22Rv1 (cell line): ENCODE measurements around the gene SH3RF3.

Experiments used
- H3K27ac ChIP-seq: fragments of 450-650 bp; 2 replicates; pipeline ENCODE4 v1.5.1; 2017
- ZFX ChIP-seq: fragments of 450-650 bp; IDR thresholded peaks from 2 replicates; pipeline ENCODE4 v1.6.1; 2017; ENCODE audit warnings: antibody characterized with exemption, borderline replicate concordance
- TF ChIP-seq, protein P1 (sequence below): fragments of 450-650 bp; IDR thresholded peaks from 2 replicates; pipeline ENCODE4 v1.5.1; 2017; ENCODE audit warnings: mild to moderate bottlenecking

Gene SH3RF3

DNA sequence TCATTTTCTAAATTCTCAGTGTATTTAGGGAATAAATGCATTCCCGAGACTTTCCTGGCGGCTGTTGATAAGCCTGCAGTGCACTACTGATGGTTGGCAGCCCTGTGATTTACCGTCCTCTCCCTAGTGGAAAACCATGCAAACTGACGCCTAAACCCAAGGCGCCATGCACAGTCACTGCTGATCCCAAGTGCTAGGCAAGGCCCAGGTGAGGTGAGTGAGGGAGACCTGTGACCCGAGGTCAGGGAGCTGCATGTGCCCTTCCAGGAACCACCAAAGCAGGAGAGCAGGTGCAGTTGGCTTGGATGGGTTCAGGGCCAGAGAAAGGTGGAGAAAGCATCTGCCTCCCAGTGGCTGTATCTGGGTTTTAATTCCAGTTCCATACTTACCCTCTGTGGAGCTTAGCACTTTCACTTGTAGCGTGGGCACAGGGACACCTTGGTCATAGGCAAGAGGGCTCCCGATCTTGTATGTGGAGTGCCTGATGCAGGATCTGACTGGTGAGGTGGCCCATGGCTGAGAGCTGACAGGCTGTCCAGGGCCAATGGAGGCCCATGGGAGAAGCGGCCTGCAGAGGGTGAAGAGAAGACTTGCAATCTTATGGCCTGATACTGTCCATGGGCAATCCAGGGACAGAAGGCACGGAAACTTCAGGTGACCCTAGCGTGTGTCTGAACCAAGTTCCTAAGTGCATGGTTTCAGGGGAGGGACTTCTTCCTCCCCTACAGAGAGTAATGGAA is 131.3 kb downstream of the SH3RF3 start:
- H3K27ac ChIP-seq, result no peak overlapping the region
- TF ChIP-seq, protein P1, sequence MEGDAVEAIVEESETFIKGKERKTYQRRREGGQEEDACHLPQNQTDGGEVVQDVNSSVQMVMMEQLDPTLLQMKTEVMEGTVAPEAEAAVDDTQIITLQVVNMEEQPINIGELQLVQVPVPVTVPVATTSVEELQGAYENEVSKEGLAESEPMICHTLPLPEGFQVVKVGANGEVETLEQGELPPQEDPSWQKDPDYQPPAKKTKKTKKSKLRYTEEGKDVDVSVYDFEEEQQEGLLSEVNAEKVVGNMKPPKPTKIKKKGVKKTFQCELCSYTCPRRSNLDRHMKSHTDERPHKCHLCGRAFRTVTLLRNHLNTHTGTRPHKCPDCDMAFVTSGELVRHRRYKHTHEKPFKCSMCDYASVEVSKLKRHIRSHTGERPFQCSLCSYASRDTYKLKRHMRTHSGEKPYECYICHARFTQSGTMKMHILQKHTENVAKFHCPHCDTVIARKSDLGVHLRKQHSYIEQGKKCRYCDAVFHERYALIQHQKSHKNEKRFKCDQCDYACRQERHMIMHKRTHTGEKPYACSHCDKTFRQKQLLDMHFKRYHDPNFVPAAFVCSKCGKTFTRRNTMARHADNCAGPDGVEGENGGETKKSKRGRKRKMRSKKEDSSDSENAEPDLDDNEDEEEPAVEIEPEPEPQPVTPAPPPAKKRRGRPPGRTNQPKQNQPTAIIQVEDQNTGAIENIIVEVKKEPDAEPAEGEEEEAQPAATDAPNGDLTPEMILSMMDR, result no peak
- no peak for TF ChIP-seq ZFX

DNA sequence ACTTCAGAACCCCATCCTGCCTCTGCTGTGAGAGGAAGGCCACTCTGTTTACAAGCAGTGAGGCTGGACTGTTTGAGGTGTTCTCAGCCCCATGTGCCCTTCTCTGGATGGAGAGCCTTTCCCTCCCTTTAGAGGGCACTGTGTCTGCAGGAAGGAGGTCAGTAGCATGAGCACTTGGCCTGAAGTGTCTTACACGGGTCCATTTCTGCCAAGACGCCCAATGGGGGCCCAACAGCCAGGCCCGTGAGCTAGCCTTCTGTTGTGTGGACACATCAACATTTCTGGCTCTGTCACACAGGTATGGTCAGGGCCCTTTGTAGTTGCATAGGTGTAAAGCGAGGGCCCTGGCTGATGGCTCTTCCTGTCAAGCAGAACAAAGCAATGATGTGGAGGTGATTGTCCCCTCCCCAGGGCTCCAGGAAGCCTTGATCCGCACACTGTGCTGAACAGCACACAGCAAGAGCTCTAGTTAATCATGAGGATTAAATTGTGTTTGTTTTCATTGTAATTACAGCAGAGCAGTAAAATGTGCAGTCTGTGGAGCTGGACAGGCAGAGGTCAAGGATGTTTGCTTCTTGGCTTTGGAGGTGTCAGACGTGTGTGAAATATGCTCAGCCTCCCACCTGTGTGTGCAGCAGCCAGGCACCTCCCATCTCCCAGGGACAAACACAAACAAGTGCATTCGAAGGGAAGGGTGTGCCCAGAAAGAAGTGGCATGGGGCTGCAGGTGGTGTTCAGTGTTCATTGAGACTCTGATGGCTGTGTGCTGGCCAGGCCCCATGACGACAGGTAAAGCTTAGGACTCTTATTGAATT is 132.1 kb downstream of the SH3RF3 start:
- no peak overlapping the region for H3K27ac ChIP-seq
- TF ChIP-seq ZFX, result no peak
- TF ChIP-seq, protein P1, result peak; percentile 24; the same call in 1 of the 2 replicates

DNA sequence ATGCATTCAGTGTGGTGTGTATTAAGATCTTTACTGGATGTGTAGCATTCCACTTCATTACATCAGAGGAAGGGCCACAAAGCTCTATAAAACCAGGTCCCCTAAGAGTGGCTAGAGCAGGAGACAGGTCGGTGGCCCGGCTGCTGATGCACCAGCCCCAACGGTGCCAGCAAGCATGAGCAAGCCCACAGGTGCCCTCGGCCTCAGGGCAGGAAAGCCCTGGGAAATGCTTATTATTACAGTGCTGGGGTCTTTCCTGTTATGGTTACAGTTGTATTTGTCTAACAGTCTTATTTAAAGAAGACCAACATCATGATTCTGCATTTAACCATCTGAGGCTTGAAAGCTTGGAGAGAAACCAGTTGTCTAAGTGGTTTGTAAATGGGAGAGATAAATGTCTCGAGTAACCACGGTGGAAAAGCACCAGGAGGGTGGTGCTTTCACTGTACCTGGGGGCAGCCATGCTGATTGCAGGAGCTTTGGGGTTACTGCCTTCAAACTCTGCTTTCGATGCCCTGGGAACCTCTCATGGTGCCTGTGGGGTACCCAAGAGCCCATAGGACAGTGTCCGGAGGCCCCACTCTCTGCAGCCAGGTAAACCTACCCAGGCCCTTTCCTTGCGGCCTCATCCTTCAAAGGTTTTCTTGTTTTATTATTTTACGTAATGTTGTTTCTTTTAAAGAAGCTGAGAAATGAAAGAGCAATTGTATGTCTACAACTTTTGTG is 133.1 kb downstream of the SH3RF3 start:
- no peak overlapping the region for H3K27ac ChIP-seq
- TF ChIP-seq, protein P1, result no peak
- TF ChIP-seq ZFX, result no peak

DNA sequence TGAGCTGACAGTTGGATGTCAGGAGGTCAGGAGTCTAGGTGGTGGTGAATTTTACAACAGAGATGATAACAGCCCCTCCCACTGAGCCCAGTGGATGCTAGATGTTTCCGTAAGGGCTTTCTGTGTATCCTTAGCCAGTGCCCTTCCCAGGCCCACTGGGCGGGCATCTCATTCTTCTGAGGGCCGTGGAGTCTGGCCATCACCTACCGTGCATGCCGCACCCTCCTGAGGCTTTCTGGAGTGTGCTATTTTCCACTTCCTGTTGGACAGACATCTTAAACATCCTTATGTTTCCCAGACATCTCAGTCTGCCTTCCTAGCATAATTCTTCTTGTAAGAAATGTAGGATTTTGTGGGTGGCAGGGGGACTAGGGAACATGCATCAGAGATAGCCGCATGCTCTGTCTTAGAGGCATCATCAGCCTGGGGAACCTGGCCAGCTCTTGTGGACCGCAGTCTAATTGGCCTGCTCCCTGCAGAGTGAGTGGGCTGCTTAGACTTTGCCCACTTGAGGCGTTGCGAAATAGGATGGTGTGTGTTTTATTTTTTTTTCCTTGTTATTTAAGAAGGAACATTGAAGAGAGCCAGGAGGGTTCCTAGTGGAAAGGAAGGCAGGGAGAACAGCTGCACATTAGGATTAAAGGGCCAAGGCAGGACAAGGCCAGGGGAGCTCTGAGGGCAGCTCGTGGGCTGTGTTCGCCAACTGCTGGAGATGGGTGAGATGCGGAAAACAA is 135.8 kb downstream of the SH3RF3 start:
- no peak for TF ChIP-seq ZFX
- TF ChIP-seq, protein P1, result no peak
- no peak overlapping the region for H3K27ac ChIP-seq

DNA sequence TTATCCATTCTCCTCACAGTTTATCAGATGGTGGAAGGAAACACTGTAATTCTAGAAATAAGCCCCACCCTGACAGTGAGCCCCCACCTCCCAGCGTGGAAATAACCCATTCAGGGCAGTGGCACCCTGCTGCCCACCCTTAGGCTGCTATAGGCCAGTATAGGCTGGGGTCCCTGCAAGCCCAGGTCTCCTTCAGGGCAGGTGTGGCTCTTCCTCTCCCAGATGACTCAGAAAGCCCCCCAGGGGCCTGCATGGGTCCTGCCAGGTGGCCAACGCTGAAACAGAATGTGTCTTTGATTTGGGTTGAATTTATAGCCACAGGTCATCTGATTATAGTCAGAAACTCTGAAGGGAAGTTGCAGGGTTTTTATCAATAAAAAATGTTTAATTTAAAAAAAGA is 136.4 kb downstream of the SH3RF3 start:
- no peak for TF ChIP-seq ZFX
- TF ChIP-seq, protein P1, result no peak
- H3K27ac ChIP-seq, result no peak overlapping the region

DNA sequence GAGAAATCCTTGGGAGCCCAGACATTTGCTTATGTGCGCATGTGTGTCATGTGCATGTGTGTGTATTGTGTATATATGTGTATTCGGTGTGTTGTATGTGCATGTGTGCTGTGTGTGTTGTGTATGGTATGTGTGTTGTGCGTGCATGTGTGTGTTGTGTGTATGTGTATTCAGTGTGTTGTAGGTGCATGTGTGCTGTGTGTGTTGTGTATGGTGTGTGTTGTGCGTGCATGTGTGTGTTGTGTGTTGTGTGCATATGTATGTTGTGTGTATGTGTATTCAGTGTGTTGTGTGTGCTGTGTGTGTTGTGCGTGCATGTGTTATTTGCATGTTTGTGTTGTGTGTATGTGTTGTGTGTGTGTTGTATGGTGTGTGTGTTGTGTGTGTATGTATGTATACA is 136.9 kb downstream of the SH3RF3 start:
- H3K27ac ChIP-seq, result no peak overlapping the region
- TF ChIP-seq ZFX, result no peak
- TF ChIP-seq, protein P1, result no peak
